Epithelial cell of proximal tubule (primary cell): ENCODE results near the gene CAMK2N1. TPM values are rescaled to one million over a fixed set of nuclear protein-coding genes. Genes with fewer than 3 reads are reported as not detected.

Experiments used
- DNase-seq: peaks from one replicate; pipeline ENCODE4 v3.0.0-alpha.2; 2011; ENCODE audit warnings: low read depth
- H3K4me3 ChIP-seq: 2 replicates; pipeline ENCODE4 v1.5.1; 2011; ENCODE audit warnings: low read depth, mild to moderate bottlenecking, low read length
- CTCF ChIP-seq: conservative IDR thresholded peaks from 2 replicates; pipeline ENCODE4 v1.5.1; 2012; ENCODE audit warnings: low read depth, mild to moderate bottlenecking, low read length
- total RNA-seq: library from RNA; depleted of rRNA; stranded (reverse); fragments of >200 nt; gene quantifications from 2 replicates; pipeline ENCODE4 v1.2.3, GENCODE V29; 2015

Gene CAMK2N1
- total RNA-seq, 1 donor from 2014 or later: 19.7 TPM

- H3K4me3 ChIP-seq: peak overlapping the region; percentile 5
- TF ChIP-seq CTCF: no peak
- DNase-seq: no peak
Observed at GRCh38 chr1:20481643-20482498, 4.1 kb downstream of the CAMK2N1 start.

- H3K4me3 ChIP-seq: no peak overlapping the region
- no peak for TF ChIP-seq CTCF
- DNase-seq: no peak
Observed at GRCh38 chr1:20480951-20481617, 4.9 kb downstream of the CAMK2N1 start.

- H3K4me3 ChIP-seq: peak overlapping the region; percentile 10
- peak; percentile 2 for TF ChIP-seq CTCF
- DNase-seq: peak; percentile 84
Observed at GRCh38 chr1:20480243-20480944, 5.6 kb downstream of the CAMK2N1 start.

GRCh38 chr1:20479840-20480239 is 6.2 kb downstream of the CAMK2N1 start:
- no peak for DNase-seq
- H3K4me3 ChIP-seq: peak overlapping the region; percentile 10
- TF ChIP-seq CTCF: no peak

GRCh38 chr1:20478057-20478635 is 7.9 kb downstream of the CAMK2N1 start:
- no peak for DNase-seq
- no peak for TF ChIP-seq CTCF
- H3K4me3 ChIP-seq: no peak overlapping the region

- no peak for DNase-seq
- H3K4me3 ChIP-seq: no peak overlapping the region
- TF ChIP-seq CTCF: no peak
Observed at GRCh38 chr1:20477348-20478056, 8.5 kb downstream of the CAMK2N1 start.
